Skeletal muscle tissue (tissue), 4 donors: ENCODE measurements around the gene WNT7A. TPM values are rescaled to one million over a fixed set of nuclear protein-coding genes. Genes with fewer than 3 reads are reported as not detected.

Experiments used
- H3K27ac ChIP-seq: one replicate; pipeline ENCODE4 v1.7.0; 2013; ENCODE audit warnings: mild to moderate bottlenecking, low read depth, low read length, inconsistent platforms
- H3K27me3 ChIP-seq, 3 donors: one replicate each; pipeline ENCODE4 v1.7.0; 2013; ENCODE audit warnings: low read length in 3 of 3; ENCODE audit not compliant: control insufficient read depth in 3 of 3, insufficient read depth in 3 of 3
- H3K36me3 ChIP-seq, 3 donors: one replicate each; pipeline ENCODE4 v1.7.0; 2013; ENCODE audit warnings: low read length in 3 of 3; ENCODE audit not compliant: control insufficient read depth in 3 of 3, insufficient read depth in 3 of 3
- H3K4me1 ChIP-seq, 3 donors: one replicate each; pipeline ENCODE4 v1.7.0; 2013; ENCODE audit warnings: low read length in 3 of 3, mild to moderate bottlenecking in 3 of 3; ENCODE audit not compliant: control insufficient read depth in 3 of 3, insufficient read depth in 3 of 3
- H3K4me3 ChIP-seq, 3 donors: one replicate each; pipeline ENCODE4 v1.7.0; 2013; ENCODE audit warnings: low read length in 3 of 3
- H3K9ac ChIP-seq, 3 donors: one replicate each; pipeline ENCODE4 v1.7.0; 2013; ENCODE audit warnings: low read length in 3 of 3, mild to moderate bottlenecking in 3 of 3, moderate library complexity in 2 of 3, low read depth in 1 of 3
- H3K9me3 ChIP-seq, 3 donors: one replicate each; pipeline ENCODE4 v1.7.0; 2013; ENCODE audit warnings: low read length in 3 of 3; ENCODE audit not compliant: control insufficient read depth in 3 of 3
- total RNA-seq: library from RNA; depleted of rRNA; stranded (reverse); fragments of >200 nt; gene quantifications from one replicate; pipeline ENCODE4 v1.2.3, GENCODE V29; 2014
- donor health status: Osteomylitis.

The WNT7A gene
- total RNA-seq, 1 donor from 2014 or later: not detected

GRCh38 chr3:13842226-13842625 is 37.6 kb downstream of the WNT7A start:
- H3K27me3 ChIP-seq: peaks cover 3 to 38% (median 22%) of the 10 kb centered on the region in 3 donors
- H3K27ac ChIP-seq: no peak overlapping the region
- H3K36me3 ChIP-seq: no peaks in the 10 kb centered on the region
- H3K9ac ChIP-seq: no peak overlapping the region
- H3K9me3 ChIP-seq: no peaks in the 10 kb centered on the region
- H3K4me1 ChIP-seq: no peaks in the 10 kb centered on the region
- no peak overlapping the region for H3K4me3 ChIP-seq

GRCh38 chr3:13841826-13842225 is 38.0 kb downstream of the WNT7A start:
- H3K27ac ChIP-seq: no peak overlapping the region
- H3K36me3 ChIP-seq: no peaks in the 10 kb centered on the region
- H3K4me3 ChIP-seq: no peak overlapping the region
- H3K4me1 ChIP-seq: no peaks in the 10 kb centered on the region
- no peaks in the 10 kb centered on the region for H3K9me3 ChIP-seq
- no peak overlapping the region for H3K9ac ChIP-seq
- H3K27me3 ChIP-seq: peaks cover 3 to 36% (median 22%) of the 10 kb centered on the region in 3 donors

DNA sequence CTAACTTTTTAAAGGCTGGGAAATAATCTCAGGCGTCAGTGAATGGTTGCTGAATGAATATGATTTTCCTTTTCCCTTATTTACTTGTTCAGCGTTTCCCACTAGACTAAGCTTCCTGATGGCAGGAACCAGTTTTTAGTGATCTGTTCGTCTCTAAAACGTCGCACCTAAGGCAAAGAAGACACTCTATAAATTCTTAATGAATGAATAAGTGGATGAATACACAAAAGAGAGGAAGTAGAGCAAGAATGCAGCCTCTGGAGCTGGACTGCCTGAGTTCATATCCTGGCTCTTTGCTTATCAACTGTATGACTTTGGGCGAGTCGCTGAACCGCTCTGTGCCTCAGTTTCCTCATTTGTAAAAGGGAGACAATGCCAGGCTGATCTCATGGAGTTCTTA is 38.7 kb downstream of the WNT7A start:
- Histone ChIP-seq H3K9me3 (no peaks in the 10 kb centered on the region), H3K4me3 (no peak overlapping the region), H3K4me1 (no peaks in the 10 kb centered on the region), H3K36me3 (no peaks in the 10 kb centered on the region), H3K27ac (no peak overlapping the region), H3K27me3 (peaks cover 3 to 36% (median 19%) of the 10 kb centered on the region in 3 donors), H3K9ac (no peak overlapping the region)

GRCh38 chr3:13840456-13840855 is 39.4 kb downstream of the WNT7A start:
- no peak overlapping the region for H3K9ac ChIP-seq
- H3K9me3 ChIP-seq: no peaks in the 10 kb centered on the region
- no peaks in the 10 kb centered on the region for H3K36me3 ChIP-seq
- no peak overlapping the region for H3K4me3 ChIP-seq
- H3K27me3 ChIP-seq: peaks cover 3 to 30% (median 14%) of the 10 kb centered on the region in 3 donors
- H3K27ac ChIP-seq: no peak overlapping the region
- H3K4me1 ChIP-seq: no peaks in the 10 kb centered on the region

DNA sequence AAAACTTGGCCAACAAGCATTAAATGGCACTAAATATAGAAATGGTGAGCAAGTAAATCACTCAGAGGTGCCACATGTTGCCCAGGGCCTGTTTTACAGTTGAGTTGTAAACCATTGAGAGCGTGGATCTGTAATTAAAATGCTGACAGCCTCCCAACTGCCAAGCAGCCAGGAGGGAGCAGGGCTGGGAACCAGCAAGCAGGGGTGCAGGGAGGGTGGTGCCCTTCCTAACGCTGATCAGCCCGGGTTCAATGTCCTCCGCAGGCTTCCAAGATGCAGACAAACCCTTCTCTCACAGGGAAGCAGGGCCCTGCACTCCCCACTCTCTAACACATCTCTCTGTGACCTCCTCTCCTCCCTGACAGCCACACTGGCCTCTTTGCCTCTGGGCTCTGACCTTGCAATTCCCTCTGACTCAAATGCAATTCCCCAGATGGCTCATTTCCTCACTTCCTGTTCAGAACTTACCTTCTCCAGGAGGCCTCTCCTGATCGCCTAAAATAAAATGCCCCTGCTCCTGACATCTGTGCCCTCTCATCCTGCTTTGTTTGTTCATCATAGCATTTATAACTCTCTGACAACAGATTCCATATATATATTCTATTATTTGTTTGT is 40.0 kb downstream of the WNT7A start:
- Histone ChIP-seq H3K9ac (no peak overlapping the region), H3K27me3 (peaks cover 3 to 32% (median 16%) of the 10 kb centered on the region in 3 donors), H3K4me3 (no peak overlapping the region), H3K27ac (no peak overlapping the region), H3K9me3 (no peaks in the 10 kb centered on the region), H3K4me1 (no peaks in the 10 kb centered on the region), H3K36me3 (no peaks in the 10 kb centered on the region)

DNA sequence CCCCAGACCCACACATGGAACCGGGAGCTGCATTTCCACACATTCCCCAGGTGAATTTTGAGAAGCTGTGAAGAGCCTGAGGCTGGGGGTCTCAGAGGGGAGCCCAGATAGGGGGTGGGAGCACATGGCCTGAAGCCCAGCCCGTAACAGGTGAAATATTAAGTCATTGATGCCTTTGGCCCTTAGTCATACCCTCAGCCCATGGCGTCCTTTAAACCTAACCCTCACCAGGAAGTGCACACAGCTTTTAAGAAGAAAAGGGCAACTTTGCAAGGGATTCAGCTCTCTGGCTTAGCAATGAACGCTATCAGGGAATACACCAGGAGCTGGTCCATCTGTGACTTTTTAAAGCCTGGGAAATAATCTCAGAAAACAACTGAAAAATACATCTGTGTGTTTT is 40.6 kb downstream of the WNT7A start:
- Histone ChIP-seq H3K4me3 (no peak overlapping the region), H3K27me3 (peaks cover 4 to 33% (median 22%) of the 10 kb centered on the region in 3 donors), H3K9ac (no peak overlapping the region), H3K9me3 (no peaks in the 10 kb centered on the region), H3K36me3 (no peaks in the 10 kb centered on the region), H3K4me1 (no peaks in the 10 kb centered on the region), H3K27ac (no peak overlapping the region)

DNA sequence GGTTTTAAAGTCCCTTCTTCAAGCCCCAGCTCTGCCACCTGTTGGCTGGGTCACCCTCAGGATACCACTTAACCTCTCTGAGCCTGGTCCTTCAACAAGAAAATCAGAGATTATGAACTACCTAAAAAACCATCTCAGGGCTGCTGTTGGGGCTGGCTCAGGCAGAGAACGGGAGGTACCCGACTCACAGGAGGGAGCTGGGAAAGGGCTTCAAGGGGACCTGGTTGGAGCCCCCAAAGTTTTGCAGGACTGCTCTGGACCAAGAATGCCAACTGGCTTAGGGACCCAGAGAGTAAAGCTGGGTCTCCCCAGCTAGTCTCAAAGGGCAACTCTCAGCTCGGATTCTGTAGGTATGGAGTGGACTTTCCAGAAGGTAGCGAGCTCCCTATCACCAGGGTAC is 41.5 kb downstream of the WNT7A start:
- H3K27me3 ChIP-seq: peaks cover 10 to 41% (median 25%) of the 10 kb centered on the region in 3 donors

GRCh38 chr3:13837751-13838150 is 42.1 kb downstream of the WNT7A start:
- H3K9me3 ChIP-seq: no peaks in the 10 kb centered on the region
- H3K27me3 ChIP-seq: peaks cover 13 to 46% (median 29%) of the 10 kb centered on the region in 3 donors
- H3K4me1 ChIP-seq: no peaks in the 10 kb centered on the region

More for the DNA sequence above, 41.5 kb downstream of the WNT7A start:
- Histone ChIP-seq H3K9ac (no peak overlapping the region), H3K9me3 (no peaks in the 10 kb centered on the region), H3K27ac (no peak overlapping the region), H3K4me1 (no peaks in the 10 kb centered on the region), H3K4me3 (no peak overlapping the region), H3K36me3 (no peaks in the 10 kb centered on the region)

GRCh38 chr3:13836658-13837587 is 42.9 kb downstream of the WNT7A start:
- peaks cover 13 to 44% (median 29%) of the 10 kb centered on the region in 3 donors for H3K27me3 ChIP-seq

More at GRCh38 chr3:13837751-13838150, 42.1 kb downstream of the WNT7A start:
- Histone ChIP-seq H3K36me3 (no peaks in the 10 kb centered on the region), H3K4me3 (no peak overlapping the region), H3K9ac (no peak overlapping the region), H3K27ac (no peak overlapping the region)

DNA sequence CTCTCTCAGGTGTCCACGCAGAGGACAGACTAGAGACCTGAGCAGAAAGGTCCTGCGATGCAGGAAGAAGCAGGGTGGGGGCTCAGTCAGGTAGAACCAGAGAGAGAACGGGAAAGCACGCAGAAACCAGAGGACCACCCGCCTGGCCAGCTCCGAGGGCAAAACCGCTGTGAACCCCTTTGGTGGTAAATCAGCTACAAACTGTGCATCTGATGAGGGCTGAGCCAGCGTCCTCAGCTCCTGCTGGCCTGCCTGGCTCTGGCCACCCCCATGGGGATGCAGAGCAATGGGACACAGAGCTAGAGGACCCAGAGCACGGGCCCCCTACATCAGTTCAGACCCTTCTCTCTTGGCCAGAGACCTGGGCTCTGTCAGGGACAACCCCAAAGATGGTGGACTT is 44.6 kb downstream of the WNT7A start:
- Histone ChIP-seq H3K27me3 (peaks cover 22 to 48% (median 33%) of the 10 kb centered on the region in 3 donors), H3K9ac (no peak overlapping the region), H3K36me3 (no peaks in the 10 kb centered on the region), H3K4me3 (no peak overlapping the region), H3K27ac (no peak overlapping the region), H3K9me3 (no peaks in the 10 kb centered on the region), H3K4me1 (no peaks in the 10 kb centered on the region)

More at GRCh38 chr3:13836658-13837587, 42.9 kb downstream of the WNT7A start:
- no peak overlapping the region for H3K4me3 ChIP-seq
- no peak overlapping the region for H3K9ac ChIP-seq
- no peak overlapping the region for H3K27ac ChIP-seq
- H3K9me3 ChIP-seq: no peaks in the 10 kb centered on the region
- no peaks in the 10 kb centered on the region for H3K4me1 ChIP-seq
- H3K36me3 ChIP-seq: no peaks in the 10 kb centered on the region
